Neural cell (in vitro differentiated cells): ENCODE data around the gene FRMPD3.
"Not testable (repeated sequence)": the region's sequence is repeated elsewhere in the genome, so short reads cannot be mapped to it uniquely, and the experiment has no call there.

Experiments used
- POLR2AphosphoS5 ChIP-seq: IDR thresholded peaks from 2 replicates; pipeline ENCODE4 v1.6.1; 2012
- SMC3 ChIP-seq: fragments of 450-650 bp; conservative IDR thresholded peaks from 2 replicates; pipeline ENCODE4 v1.6.1; 2014; ENCODE audit warnings: antibody characterized with exemption, mild to moderate bottlenecking, moderate library complexity; ENCODE audit not compliant: poor library complexity
- TAF1 ChIP-seq: IDR thresholded peaks from 2 replicates; pipeline ENCODE4 v1.6.1; 2012; ENCODE audit warnings: low read depth
- TF ChIP-seq, protein P1 (sequence below): fragments of 450-650 bp; IDR thresholded peaks from 2 replicates; pipeline ENCODE4 v1.5.1; 2014; ENCODE audit warnings: antibody characterized with exemption, mild to moderate bottlenecking, moderate library complexity; ENCODE audit not compliant: poor library complexity, severe bottlenecking

DNA sequence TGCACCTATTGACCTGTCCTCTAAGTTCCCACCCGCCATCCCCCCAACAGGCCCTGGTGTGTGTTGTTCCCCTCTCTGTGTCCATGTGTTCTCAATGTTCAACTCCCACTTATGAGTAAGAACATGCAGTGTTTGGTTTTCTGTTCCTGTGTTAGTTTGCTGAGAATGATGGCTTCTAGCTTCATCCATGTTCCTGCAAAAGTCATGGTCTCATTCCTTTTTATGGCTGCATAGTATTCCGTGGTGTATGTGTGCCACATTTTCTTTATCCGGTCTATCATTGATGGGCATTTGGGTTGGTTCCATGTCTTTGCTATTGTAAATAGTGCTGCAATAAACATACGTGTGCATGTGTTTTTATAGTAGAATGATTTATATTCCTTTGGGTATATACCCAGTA is 22.0 kb downstream of the FRMPD3 start:
- not testable (repeated sequence) for TF ChIP-seq POLR2AphosphoS5, TAF1, SMC3
- TF ChIP-seq, protein P1, sequence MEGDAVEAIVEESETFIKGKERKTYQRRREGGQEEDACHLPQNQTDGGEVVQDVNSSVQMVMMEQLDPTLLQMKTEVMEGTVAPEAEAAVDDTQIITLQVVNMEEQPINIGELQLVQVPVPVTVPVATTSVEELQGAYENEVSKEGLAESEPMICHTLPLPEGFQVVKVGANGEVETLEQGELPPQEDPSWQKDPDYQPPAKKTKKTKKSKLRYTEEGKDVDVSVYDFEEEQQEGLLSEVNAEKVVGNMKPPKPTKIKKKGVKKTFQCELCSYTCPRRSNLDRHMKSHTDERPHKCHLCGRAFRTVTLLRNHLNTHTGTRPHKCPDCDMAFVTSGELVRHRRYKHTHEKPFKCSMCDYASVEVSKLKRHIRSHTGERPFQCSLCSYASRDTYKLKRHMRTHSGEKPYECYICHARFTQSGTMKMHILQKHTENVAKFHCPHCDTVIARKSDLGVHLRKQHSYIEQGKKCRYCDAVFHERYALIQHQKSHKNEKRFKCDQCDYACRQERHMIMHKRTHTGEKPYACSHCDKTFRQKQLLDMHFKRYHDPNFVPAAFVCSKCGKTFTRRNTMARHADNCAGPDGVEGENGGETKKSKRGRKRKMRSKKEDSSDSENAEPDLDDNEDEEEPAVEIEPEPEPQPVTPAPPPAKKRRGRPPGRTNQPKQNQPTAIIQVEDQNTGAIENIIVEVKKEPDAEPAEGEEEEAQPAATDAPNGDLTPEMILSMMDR: not testable (repeated sequence)
